ENCODE data around the gene TASOR2. TPM values are rescaled to one million over a fixed set of nuclear protein-coding genes. Genes with fewer than 3 reads are reported as not detected.
A peak's percentile ranks its signal among the peaks of the same experiment; 100 is the strongest.

Gene TASOR2
- total and polyA plus RNA-seq, 9 of the 15 experiments (the other 6 are each of a cell fraction or from before 2014, with no cell fraction given) = 12.7 to 75.3 (median 52.3) TPM

DNA sequence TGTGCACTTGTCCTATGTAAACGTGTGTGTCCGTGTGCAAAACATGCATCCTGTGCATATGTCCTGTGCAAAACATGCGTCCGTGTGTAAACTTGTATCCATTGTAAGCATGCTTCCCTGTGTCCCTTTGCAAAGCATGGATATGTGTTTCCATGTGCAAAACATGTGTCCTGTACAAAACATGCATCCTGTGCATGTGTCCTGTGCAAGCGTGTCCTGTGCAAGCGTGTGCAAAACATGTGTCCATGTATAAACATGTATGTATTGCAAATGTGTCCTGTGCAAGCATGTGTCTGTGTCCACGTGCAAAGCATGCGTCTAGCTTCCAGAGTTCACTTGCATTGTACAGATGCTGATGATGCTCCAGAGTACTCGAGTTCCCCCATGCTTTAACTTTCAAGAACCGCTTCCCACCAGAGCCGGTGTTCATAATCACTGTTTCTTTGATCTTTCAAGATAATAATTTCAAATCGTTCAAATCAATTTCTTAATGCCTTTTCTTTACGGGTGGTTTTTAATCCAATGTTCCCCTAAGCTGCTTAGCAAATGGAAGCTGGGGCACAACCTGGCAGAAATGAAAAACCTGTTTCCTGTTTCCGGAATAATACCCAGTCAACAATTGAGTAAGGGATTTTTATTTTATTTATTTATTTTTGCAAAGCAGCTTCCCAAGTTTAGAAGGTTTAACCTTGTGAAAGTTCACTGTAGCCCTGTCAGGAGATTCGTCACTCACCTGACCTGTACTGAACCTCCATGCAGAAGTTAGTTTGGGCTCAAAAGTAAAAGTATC lies 17.6 kb upstream of the TASOR2 start (continued):
- TF ChIP-seq, protein P1, sequence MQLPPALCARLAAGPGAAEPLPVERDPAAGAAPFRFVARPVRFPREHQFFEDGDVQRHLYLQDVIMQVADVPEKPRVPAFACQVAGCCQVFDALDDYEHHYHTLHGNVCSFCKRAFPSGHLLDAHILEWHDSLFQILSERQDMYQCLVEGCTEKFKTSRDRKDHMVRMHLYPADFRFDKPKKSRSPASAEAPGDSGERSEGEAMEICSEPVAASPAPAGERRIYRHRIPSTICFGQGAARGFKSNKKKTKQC (CRISPR knock-in tag; IDR thresholded peaks at IDR 0.05) = 0 out of 2 replicates have a peak, but pooled peaks have one; percentile 17
- TF ChIP-seq, protein P2, sequence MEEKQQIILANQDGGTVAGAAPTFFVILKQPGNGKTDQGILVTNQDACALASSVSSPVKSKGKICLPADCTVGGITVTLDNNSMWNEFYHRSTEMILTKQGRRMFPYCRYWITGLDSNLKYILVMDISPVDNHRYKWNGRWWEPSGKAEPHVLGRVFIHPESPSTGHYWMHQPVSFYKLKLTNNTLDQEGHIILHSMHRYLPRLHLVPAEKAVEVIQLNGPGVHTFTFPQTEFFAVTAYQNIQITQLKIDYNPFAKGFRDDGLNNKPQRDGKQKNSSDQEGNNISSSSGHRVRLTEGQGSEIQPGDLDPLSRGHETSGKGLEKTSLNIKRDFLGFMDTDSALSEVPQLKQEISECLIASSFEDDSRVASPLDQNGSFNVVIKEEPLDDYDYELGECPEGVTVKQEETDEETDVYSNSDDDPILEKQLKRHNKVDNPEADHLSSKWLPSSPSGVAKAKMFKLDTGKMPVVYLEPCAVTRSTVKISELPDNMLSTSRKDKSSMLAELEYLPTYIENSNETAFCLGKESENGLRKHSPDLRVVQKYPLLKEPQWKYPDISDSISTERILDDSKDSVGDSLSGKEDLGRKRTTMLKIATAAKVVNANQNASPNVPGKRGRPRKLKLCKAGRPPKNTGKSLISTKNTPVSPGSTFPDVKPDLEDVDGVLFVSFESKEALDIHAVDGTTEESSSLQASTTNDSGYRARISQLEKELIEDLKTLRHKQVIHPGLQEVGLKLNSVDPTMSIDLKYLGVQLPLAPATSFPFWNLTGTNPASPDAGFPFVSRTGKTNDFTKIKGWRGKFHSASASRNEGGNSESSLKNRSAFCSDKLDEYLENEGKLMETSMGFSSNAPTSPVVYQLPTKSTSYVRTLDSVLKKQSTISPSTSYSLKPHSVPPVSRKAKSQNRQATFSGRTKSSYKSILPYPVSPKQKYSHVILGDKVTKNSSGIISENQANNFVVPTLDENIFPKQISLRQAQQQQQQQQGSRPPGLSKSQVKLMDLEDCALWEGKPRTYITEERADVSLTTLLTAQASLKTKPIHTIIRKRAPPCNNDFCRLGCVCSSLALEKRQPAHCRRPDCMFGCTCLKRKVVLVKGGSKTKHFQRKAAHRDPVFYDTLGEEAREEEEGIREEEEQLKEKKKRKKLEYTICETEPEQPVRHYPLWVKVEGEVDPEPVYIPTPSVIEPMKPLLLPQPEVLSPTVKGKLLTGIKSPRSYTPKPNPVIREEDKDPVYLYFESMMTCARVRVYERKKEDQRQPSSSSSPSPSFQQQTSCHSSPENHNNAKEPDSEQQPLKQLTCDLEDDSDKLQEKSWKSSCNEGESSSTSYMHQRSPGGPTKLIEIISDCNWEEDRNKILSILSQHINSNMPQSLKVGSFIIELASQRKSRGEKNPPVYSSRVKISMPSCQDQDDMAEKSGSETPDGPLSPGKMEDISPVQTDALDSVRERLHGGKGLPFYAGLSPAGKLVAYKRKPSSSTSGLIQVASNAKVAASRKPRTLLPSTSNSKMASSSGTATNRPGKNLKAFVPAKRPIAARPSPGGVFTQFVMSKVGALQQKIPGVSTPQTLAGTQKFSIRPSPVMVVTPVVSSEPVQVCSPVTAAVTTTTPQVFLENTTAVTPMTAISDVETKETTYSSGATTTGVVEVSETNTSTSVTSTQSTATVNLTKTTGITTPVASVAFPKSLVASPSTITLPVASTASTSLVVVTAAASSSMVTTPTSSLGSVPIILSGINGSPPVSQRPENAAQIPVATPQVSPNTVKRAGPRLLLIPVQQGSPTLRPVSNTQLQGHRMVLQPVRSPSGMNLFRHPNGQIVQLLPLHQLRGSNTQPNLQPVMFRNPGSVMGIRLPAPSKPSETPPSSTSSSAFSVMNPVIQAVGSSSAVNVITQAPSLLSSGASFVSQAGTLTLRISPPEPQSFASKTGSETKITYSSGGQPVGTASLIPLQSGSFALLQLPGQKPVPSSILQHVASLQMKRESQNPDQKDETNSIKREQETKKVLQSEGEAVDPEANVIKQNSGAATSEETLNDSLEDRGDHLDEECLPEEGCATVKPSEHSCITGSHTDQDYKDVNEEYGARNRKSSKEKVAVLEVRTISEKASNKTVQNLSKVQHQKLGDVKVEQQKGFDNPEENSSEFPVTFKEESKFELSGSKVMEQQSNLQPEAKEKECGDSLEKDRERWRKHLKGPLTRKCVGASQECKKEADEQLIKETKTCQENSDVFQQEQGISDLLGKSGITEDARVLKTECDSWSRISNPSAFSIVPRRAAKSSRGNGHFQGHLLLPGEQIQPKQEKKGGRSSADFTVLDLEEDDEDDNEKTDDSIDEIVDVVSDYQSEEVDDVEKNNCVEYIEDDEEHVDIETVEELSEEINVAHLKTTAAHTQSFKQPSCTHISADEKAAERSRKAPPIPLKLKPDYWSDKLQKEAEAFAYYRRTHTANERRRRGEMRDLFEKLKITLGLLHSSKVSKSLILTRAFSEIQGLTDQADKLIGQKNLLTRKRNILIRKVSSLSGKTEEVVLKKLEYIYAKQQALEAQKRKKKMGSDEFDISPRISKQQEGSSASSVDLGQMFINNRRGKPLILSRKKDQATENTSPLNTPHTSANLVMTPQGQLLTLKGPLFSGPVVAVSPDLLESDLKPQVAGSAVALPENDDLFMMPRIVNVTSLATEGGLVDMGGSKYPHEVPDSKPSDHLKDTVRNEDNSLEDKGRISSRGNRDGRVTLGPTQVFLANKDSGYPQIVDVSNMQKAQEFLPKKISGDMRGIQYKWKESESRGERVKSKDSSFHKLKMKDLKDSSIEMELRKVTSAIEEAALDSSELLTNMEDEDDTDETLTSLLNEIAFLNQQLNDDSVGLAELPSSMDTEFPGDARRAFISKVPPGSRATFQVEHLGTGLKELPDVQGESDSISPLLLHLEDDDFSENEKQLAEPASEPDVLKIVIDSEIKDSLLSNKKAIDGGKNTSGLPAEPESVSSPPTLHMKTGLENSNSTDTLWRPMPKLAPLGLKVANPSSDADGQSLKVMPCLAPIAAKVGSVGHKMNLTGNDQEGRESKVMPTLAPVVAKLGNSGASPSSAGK (IDR thresholded peaks at IDR 0.05) = peak; percentile 32; the same call in 1 of the 2 replicates
- TF ChIP-seq YBX1 (IDR thresholded peaks at IDR 0.05) (no peak), STAT5A (IDR thresholded peaks at IDR 0.05; ENCODE audit: borderline replicate concordance, low read length) (no peak), ZNF224 (CRISPR knock-in tag; IDR thresholded peaks at IDR 0.05) (no peak), FOXJ2 (tag; IDR thresholded peaks at IDR 0.05) (no peak), EP300 (IDR thresholded peaks at IDR 0.05; ENCODE audit: low read length) (no peak), POLR2G (IDR thresholded peaks at IDR 0.05; ENCODE audit: low read depth, low read length) (no peak), TAF7 (tag; IDR thresholded peaks at IDR 0.05) (no peak), ZKSCAN8 (CRISPR knock-in tag; IDR thresholded peaks at IDR 0.05) (no peak), LEF1 (IDR thresholded peaks at IDR 0.05) (no peak), SMAD4 (CRISPR knock-in tag; conservative IDR thresholded peaks at IDR 0.05) (no peak), ZBED1 (IDR thresholded peaks at IDR 0.05) (no peak), CHD1 (IDR thresholded peaks at IDR 0.05; ENCODE audit: low read length) (peak; percentile 39), ATF1 (CRISPR knock-in tag; IDR thresholded peaks at IDR 0.05) (no peak), ATF1 (tag; IDR thresholded peaks at IDR 0.05) (peak; percentile 80), COPS2 (conservative IDR thresholded peaks at IDR 0.05) (no peak)
- TF ChIP-seq, protein P3, sequence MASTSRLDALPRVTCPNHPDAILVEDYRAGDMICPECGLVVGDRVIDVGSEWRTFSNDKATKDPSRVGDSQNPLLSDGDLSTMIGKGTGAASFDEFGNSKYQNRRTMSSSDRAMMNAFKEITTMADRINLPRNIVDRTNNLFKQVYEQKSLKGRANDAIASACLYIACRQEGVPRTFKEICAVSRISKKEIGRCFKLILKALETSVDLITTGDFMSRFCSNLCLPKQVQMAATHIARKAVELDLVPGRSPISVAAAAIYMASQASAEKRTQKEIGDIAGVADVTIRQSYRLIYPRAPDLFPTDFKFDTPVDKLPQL (IDR thresholded peaks at IDR 0.05; ENCODE audit: extremely low read depth, insufficient read length) = no peak

All from K562 (cell line).